HG02642 (cell line): ENCODE data around the gene HNRNPC.
"Not testable (repeated sequence)": the region's sequence is repeated elsewhere in the genome, so short reads cannot be mapped to it uniquely, and the experiment has no call there.

Source experiments
- ATAC-seq: cut with Tn5 transposase; IDR thresholded peaks from one replicate; pipeline ENCODE4 v1.9.1; 2021; ENCODE audit warnings: mild to moderate bottlenecking; ENCODE audit not compliant: unreplicated experiment, poor library complexity

The HNRNPC gene

DNA sequence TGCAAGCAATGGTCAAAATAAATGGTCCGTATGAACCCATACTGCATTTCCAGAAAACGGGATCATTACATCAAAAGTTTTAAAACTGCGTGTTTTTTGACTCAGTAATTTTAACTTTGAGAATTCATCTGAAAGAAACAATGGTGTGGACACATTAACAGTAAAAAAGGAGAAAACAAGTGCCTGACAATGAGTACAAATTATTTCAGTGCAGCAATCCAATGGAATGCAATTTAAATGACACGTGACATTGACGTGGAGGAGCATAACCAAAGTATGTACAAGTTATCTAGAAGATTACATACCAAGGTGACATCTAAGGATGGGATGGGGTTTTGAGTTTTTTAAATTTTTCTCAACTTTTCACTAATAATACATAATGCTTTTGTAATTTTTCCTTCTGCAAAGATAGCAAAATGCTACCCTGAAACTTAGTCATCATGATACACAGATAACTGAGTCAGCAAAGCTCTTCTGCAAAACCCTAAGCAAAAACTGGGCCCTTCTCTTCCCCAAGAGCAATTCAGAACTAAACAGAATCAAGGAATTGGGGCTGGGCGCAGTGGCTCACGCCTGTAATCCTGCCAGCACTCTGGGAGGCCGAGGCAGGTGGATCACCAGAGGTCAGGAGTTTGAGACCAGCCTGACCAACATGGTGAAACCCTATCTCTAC, 20.4 kb downstream of the HNRNPC start:
- ATAC-seq, result no peak

DNA sequence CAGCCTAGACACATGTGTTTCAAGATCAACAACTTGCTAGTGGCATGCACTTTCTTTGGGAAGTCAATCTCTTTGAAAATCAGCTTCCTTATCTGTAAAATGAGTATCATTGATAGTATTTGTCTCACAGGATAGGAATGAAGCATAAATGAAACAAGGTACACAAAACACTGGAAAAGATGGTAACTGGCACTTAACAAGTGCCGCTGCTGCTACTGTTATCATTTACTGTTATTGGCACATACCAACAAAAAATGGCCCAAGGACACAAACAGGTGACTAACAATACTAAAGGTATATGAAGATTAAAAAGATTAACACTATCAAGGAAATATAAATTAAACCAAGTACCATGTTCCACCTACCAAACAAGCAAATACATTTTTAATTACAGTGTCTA, 20.9 kb downstream of the HNRNPC start:
- ATAC-seq, result no peak

DNA sequence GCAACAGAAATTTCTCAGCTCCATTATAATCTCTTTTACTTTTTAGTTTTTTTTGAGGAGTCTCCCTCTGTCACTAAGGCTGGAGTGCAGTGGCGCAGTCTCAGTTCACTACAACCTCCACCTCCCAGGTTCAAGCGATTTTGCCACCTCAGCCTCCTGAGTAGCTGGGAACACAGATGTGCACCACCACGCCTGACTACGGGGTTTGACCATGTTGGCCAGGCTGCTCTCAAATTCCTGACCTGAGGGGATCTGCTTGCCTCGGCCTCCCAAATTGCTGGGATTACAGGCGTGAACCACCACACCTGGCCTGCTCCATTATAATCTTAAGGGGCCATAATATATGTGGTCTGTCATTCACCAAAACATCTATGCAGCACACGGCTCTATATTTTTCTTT, 23.4 kb downstream of the HNRNPC start:
- ATAC-seq, result no peak

DNA sequence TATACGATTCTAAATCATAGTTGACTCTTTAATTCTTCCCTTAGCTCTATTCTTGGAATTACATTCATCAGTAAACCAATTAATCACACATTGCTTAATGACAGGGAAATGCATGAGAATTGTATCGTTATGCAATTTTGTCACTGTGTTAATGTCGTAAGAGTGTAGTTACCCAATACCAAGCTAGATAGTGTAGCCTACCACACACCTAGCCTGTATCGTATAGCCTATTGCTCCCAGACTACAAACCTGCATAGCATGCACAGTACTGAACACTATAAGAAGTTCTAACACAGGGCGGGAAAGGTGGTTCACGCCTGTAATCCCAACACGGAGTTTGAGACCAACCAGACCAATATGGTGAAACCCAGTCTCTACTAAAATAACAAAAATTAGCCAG, 24.7 kb downstream of the HNRNPC start:
- ATAC-seq, result no peak

DNA sequence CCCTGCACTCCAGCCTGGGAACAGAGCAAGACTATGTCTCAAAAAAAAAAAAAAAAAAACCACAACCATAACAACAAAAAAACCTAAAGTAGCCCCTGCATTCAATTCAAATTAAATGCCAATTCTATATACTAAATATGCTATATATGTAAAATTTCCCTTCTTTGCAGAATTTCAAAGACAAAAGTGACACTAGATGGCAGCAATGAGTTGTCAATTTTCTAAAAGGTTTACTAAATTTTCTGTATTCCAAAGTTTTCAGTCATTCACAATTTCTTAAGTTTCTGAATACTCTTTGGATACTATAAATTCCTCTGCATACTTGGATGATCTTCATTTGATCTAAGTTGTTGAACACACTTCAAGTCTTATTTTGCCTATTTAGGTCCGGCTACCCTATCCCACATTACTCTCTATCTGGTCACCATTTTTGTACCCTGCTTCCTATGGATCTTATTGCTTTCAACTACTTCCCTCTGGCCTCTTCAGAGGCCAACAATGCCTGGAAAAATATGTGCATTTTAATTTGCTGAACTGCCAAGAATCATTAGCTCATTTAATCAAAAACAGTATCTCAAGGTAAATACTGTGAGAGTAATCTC, 27.9 kb downstream of the HNRNPC start:
- no peak for ATAC-seq

- no peak for ATAC-seq
Observed at GRCh38 chr14:21240417-21240816, 28.8 kb downstream of the HNRNPC start.

- ATAC-seq, result no peak
Observed at GRCh38 chr14:21238823-21239518, 30.3 kb downstream of the HNRNPC start.

- ATAC-seq, result no peak
Observed at GRCh38 chr14:21236948-21237797, 32.1 kb downstream of the HNRNPC start.

- no peak for ATAC-seq
Observed at GRCh38 chr14:21234112-21234511, 35.1 kb downstream of the HNRNPC start.

DNA sequence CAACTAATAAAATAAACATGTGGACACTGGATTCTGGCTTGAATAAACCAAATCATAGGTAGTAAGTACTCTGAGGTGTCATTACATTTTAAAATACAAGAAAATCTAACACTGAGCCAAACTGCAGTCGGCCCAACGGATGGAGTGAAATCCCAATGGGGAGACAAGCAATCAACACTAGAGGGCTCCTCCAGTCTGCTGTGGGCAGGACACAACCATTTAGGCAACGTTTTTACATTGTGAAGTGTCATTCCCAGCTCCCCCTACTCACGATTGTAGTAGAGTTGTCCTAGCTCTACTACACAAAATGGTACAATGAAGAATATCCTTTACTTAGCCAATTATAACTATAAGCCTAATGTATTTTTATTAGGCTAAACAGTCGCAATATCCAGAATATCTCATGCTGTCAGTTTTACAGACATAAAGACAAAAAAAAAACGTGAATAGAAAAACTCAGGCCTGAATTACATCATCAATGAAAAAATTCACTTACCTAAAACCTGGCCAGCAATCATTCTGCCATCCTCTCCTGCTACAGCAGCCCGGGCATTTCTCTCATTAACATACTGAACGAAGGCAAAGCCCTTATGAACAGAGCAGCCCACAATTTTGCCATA, 35.7 kb downstream of the HNRNPC start:
- ATAC-seq, result no peak

- no peak for ATAC-seq
Observed at GRCh38 chr14:21231020-21231652, 38.1 kb downstream of the HNRNPC start.

GRCh38 chr14:21229821-21230220, 39.4 kb downstream of the HNRNPC start:
- no peak for ATAC-seq

GRCh38 chr14:21227981-21228380, 41.3 kb downstream of the HNRNPC start:
- ATAC-seq, result no peak

DNA sequence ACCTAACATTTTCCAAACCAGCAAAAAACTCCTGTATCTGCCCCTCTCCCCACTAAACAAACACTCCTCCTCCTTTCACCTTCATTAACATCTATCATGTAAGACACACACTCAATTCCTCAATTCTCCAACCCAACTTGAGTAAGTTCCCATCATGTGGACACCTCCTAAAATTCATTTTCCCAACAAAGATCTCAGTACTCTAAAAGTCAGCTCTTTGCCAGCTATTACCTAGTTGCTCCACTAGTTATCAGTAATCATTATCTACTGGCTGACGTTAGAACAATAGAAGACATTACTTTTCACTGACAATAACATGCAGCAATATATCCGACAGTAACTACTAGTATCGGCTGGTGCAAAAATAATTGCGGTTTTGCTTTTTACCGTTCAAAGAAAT, 42.1 kb downstream of the HNRNPC start:
- no peak for ATAC-seq

DNA sequence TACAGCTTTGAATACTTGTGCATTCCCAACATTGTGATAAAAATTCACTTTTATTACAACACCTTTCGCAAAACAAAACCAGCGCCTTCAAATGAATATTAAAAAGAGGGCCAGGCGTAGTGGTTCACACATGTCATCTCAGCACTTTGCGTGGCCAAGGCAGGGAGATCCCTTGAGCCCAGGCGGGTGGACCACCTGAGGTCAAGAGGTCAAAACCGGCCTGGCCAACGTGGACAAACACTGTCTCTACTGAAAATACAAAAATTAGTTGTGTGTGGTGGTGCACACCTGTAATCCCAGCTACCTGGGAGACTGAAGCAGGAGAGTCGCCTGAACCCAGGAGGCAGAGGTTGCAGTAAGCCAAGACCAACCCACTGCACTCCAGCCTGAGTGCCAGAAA, 42.8 kb downstream of the HNRNPC start:
- no peak for ATAC-seq

GRCh38 chr14:21225164-21225563, 44.1 kb downstream of the HNRNPC start:
- not testable (repeated sequence) for ATAC-seq

DNA sequence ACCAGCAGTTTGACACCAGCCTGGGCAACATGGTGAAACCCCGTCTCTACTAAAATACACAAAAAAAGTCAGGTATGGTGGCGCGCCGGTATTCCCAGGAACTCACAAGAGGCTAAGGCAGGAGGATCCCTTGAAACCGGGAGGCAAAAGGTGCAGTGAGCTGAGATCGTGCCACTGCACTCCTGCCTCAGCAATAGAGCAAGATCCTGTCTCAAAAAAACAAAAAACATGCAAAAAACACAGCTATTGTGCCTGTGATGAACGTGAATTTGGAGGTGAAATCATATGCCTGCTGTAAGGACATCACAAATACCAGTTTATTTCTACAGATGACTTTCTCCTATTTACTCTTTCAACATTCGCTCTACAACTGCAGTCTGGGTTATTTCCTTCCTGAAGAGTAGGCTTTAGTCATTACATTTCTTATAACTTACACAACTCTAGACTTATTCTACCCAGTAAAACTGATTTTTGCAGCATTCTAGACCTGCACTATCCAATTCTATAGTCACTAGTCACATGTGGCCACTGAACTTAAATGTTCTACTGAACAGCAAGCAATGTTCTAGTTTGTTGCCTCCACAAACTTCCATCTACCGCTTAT, 48.3 kb downstream of the HNRNPC start:
- ATAC-seq, result no peak

- no peak for ATAC-seq
Observed at GRCh38 chr14:21219561-21220111, 49.6 kb downstream of the HNRNPC start.

GRCh38 chr14:21219120-21219519, 50.1 kb downstream of the HNRNPC start:
- no peak for ATAC-seq
